GM21367 (cell line): ENCODE results near the gene TP73.

Experiments used
- ATAC-seq: cut with Tn5 transposase; IDR thresholded peaks from one replicate; pipeline ENCODE4 v1.9.1; 2021; ENCODE audit not compliant: unreplicated experiment

TP73 gene

GRCh38 chr1:3776231-3776961 is 124.1 kb downstream of the TP73 start:
- no peak for ATAC-seq

- no peak for ATAC-seq
Measured at GRCh38 chr1:3777078-3777547, 124.8 kb downstream of the TP73 start.

- ATAC-seq = no peak
Measured at GRCh38 chr1:3777647-3778589, 125.6 kb downstream of the TP73 start.

GRCh38 chr1:3778590-3779264 is 126.4 kb downstream of the TP73 start:
- no peak for ATAC-seq

GRCh38 chr1:3779265-3779911 is 127.1 kb downstream of the TP73 start:
- no peak for ATAC-seq

GRCh38 chr1:3779912-3780416 is 127.6 kb downstream of the TP73 start:
- no peak for ATAC-seq

- ATAC-seq = no peak
Measured at GRCh38 chr1:3780901-3781300, 128.6 kb downstream of the TP73 start.

GRCh38 chr1:3783651-3784474 is 131.5 kb downstream of the TP73 start:
- ATAC-seq = no peak

- ATAC-seq = no peak
Measured at GRCh38 chr1:3785045-3785444, 132.7 kb downstream of the TP73 start.

GRCh38 chr1:3785456-3786157 is 133.3 kb downstream of the TP73 start:
- no peak for ATAC-seq
